CD14-positive monocyte (primary cell): ENCODE measurements around the gene CABYR. TPM values are rescaled to one million over a fixed set of nuclear protein-coding genes. Genes with fewer than 3 reads are reported as not detected.

ENCODE experiments used
- DNase-seq, 3 donors: peaks; one replicate each; pipeline ENCODE4 v3.0.0-alpha.2; 2011 to 2022
- H2AFZ ChIP-seq: 2 replicates; pipeline ENCODE4 v1.6.0; 2012; ENCODE audit warnings: mild to moderate bottlenecking, low read depth, low read length, inconsistent platforms; ENCODE audit not compliant: insufficient read depth, poor library complexity, severe bottlenecking
- H3K27ac ChIP-seq, 2 donors: 1 replicate in 1 of 2; 2 replicates in 1 of 2; pipeline ENCODE4 v1.5.1; 2012 to 2013; ENCODE audit warnings: low read length in 2 of 2, control low read depth in 1 of 2, inconsistent platforms in 1 of 2, low read depth in 1 of 2, mild to moderate bottlenecking in 1 of 2
- H3K27me3 ChIP-seq, 2 donors: one replicate each; pipeline versions ENCODE4 v1.6.0 to v1.6.1; 2011 to 2013; ENCODE audit warnings: low read length in 2 of 2; ENCODE audit not compliant: control insufficient read depth in 2 of 2, insufficient read depth in 2 of 2
- H3K36me3 ChIP-seq, 2 donors: replicated peaks in 1 of 2; 1 replicate in 1 of 2; 2 replicates in 1 of 2; pipeline versions ENCODE4 v1.5.1 to v1.6.1; 2012 to 2013; ENCODE audit warnings: low read length in 2 of 2, control low read depth in 1 of 2, inconsistent platforms in 1 of 2, mild to moderate bottlenecking in 1 of 2; ENCODE audit not compliant: insufficient read depth in 2 of 2, control insufficient read depth in 1 of 2
- H3K4me1 ChIP-seq, 2 donors: 1 replicate in 1 of 2; 2 replicates in 1 of 2; pipeline versions ENCODE4 v1.5.1 to v1.6.1; 2012 to 2013; ENCODE audit warnings: low read length in 2 of 2, control low read depth in 1 of 2, inconsistent platforms in 1 of 2, mild to moderate bottlenecking in 1 of 2, moderate library complexity in 1 of 2; ENCODE audit not compliant: insufficient read depth in 2 of 2, control insufficient read depth in 1 of 2
- H3K4me2 ChIP-seq: replicated peaks from 2 replicates; pipeline ENCODE3; 2012; ENCODE audit warnings: low read length, moderate library complexity, mild to moderate bottlenecking; ENCODE audit not compliant: poor library complexity, severe bottlenecking; ENCODE audit errors: extremely low read depth
- H3K4me3 ChIP-seq, 3 experiments: fragments of 200-600 bp in 1 of 3; sonication (generic) in 1 of 3; replicated peaks in 1 of 3; 1 replicate in 2 of 3; 2 replicates in 1 of 3; pipeline ENCODE4 v1.5.1; 2011 to 2013; ENCODE audit warnings: low read length in 3 of 3, mild to moderate bottlenecking in 3 of 3, control low read depth in 2 of 3, low read depth in 2 of 3, inconsistent platforms in 1 of 3, moderate library complexity in 1 of 3
- H3K79me2 ChIP-seq: 2 replicates; pipeline ENCODE4 v1.6.0; 2012; ENCODE audit warnings: mild to moderate bottlenecking, control low read depth, inconsistent platforms, low read length, moderate library complexity; ENCODE audit not compliant: insufficient read depth
- H3K9ac ChIP-seq: 2 replicates; pipeline ENCODE4 v1.6.0; 2017; ENCODE audit warnings: low read length, mild to moderate bottlenecking; ENCODE audit not compliant: insufficient read depth, poor library complexity, severe bottlenecking
- H3K9me3 ChIP-seq, 2 donors: replicated peaks in 1 of 2; 1 replicate in 1 of 2; 2 replicates in 1 of 2; pipeline versions ENCODE4 v1.5.1 to v1.6.1; 2012 to 2013; ENCODE audit warnings: low read length in 2 of 2, control low read depth in 1 of 2; ENCODE audit not compliant: control insufficient read depth in 1 of 2, insufficient read depth in 1 of 2
- H4K20me1 ChIP-seq: 2 replicates; pipeline ENCODE4 v1.6.0; 2012; ENCODE audit warnings: mild to moderate bottlenecking, low read length, control low read depth, moderate library complexity; ENCODE audit not compliant: insufficient read depth
- H3K27ac Mint-ChIP-seq, 7 donors: one replicate each; pipeline ENCODE4 v1.8.0; 2020; ENCODE audit warnings: mild to moderate bottlenecking in 7 of 7, mixed read lengths in 7 of 7, moderate library complexity in 6 of 7, inconsistent platforms in 2 of 7
- H3K27me3 Mint-ChIP-seq, 3 donors: one replicate each; pipeline ENCODE4 v1.8.0; 2021 to 2022; ENCODE audit warnings: low read depth in 3 of 3, mild to moderate bottlenecking in 3 of 3, mixed read lengths in 3 of 3, moderate library complexity in 3 of 3, inconsistent platforms in 1 of 3
- H3K36me3 Mint-ChIP-seq, 2 donors: one replicate each; pipeline ENCODE4 v1.8.0; 2020; ENCODE audit warnings: mixed read lengths in 2 of 2, inconsistent platforms in 1 of 2, mild to moderate bottlenecking in 1 of 2
- H3K4me1 Mint-ChIP-seq: one replicate; pipeline ENCODE4 v1.8.0; 2020; ENCODE audit warnings: mild to moderate bottlenecking, mixed read lengths
- H3K4me3 Mint-ChIP-seq, 2 donors: one replicate each; pipeline ENCODE4 v1.8.0; 2020; ENCODE audit warnings: mild to moderate bottlenecking in 2 of 2, mixed read lengths in 2 of 2, moderate library complexity in 1 of 2
- H3K9me3 Mint-ChIP-seq, 7 donors: one replicate each; pipeline ENCODE4 v1.8.0; 2020 to 2022; ENCODE audit warnings: mixed read lengths in 7 of 7, mild to moderate bottlenecking in 6 of 7, moderate library complexity in 6 of 7, inconsistent platforms in 2 of 7
- CTCF ChIP-seq: fragments of 200-600 bp; IDR thresholded peaks from one replicate; pipeline ENCODE4 v1.8.0; 2022; ENCODE audit warnings: antibody characterized with exemption, mild to moderate bottlenecking
- WGBS: methylation state at CpG from one replicate; pipeline ENCODE4 v1.1.5; 2013; ENCODE audit warnings: missing lambda C conversion rate; ENCODE audit not compliant: insufficient coverage; 5-methylcytosine and 5-hydroxymethylcytosine counted together
- intact Hi-C, 2 donors: fragments of 100-400 bp; cut with micrococcal nuclease; formaldehyde crosslinking; loops; one replicate each; pipeline versions ENCODE4 v1.15.0 to v1.15.1; 2023
- polyA plus RNA-seq, 3 donors: library from polyadenylated mRNA; depleted of rRNA in 1 of 3; unstranded in 2 of 3; stranded (reverse) in 1 of 3; fragments of 300-500 nt in 2 of 3; fragments of >200 nt in 1 of 3; fragmentation: Illumina TruSeq in 2 of 3; gene quantifications; 1 replicate in 2 of 3; 2 replicates in 1 of 3; pipeline ENCODE4 v1.2.3, GENCODE V29; 2012 to 2021

Gene CABYR
- polyA plus RNA-seq, 3 donors = 0.07 TPM; not detected in 2

DNA sequence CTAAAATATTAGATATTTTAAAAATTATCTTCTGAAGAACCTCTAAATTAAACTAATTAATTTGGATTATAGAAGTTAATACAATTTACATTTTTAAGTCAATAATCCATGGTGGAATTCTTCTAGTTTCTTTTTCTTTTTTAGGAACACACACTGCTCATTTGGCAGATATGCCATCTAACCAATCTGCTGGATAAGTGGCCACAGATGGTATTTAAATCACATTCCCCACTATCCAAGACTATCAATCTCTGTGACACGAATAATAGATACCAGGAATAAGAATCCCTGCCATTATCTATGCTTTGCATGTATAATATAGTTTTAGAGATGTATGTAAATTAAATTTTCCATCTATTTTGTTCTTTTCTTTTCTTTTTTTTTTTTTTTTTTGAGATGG lies 58.5 kb downstream of the CABYR start:
- Mint-ChIP-seq H3K4me3 (no peak overlapping the region), H3K4me1 (peaks cover 3% of the 10 kb centered on the region), H3K27ac (no peak overlapping the region), H3K27me3 (no peaks in the 10 kb centered on the region), H3K9me3 (no peaks in the 10 kb centered on the region), H3K36me3 (peaks cover 19 to 26% of the 10 kb centered on the region in 2 donors)
- Histone ChIP-seq H3K9ac (no peak overlapping the region), H3K79me2 (no peaks in the 10 kb centered on the region), H3K4me3 (no peak overlapping the region), H4K20me1 (no peaks in the 10 kb centered on the region), H3K4me1 (no peaks in the 10 kb centered on the region), H3K36me3 (peaks cover 0 to 10% of the 10 kb centered on the region in 2 donors), H2AFZ (no peak overlapping the region), H3K27ac (no peak overlapping the region), H3K9me3 (no peaks in the 10 kb centered on the region), H3K4me2 (no peak overlapping the region), H3K27me3 (no peaks in the 10 kb centered on the region)
- WGBS = no CpG with 5 or more reads among the region's 1 CpG
- no peak for DNase-seq
- no peak for TF ChIP-seq CTCF
- intact Hi-C loops = no loop called here

GRCh38 chr18:24198461-24198860 lies 59.6 kb downstream of the CABYR start:
- no peak overlapping the region for H3K27ac Mint-ChIP-seq
- no peak overlapping the region for H3K4me3 Mint-ChIP-seq
- no peak overlapping the region for H3K9ac ChIP-seq
- WGBS = 75% methylated on average over 8 of the region's 9 CpGs
- H3K9me3 Mint-ChIP-seq = no peaks in the 10 kb centered on the region
- H3K4me1 Mint-ChIP-seq = peaks cover 3% of the 10 kb centered on the region
- no peak overlapping the region for H2AFZ ChIP-seq
- no peaks in the 10 kb centered on the region for H3K79me2 ChIP-seq
- DNase-seq = no peak
- no peaks in the 10 kb centered on the region for H3K9me3 ChIP-seq
- no peak overlapping the region for H3K27ac ChIP-seq
- peaks cover 17 to 28% of the 10 kb centered on the region in 2 donors for H3K36me3 Mint-ChIP-seq
- H3K4me3 ChIP-seq = no peak overlapping the region
- H3K4me2 ChIP-seq = no peak overlapping the region
- intact Hi-C loops = no loop called here
- no peaks in the 10 kb centered on the region for H3K27me3 Mint-ChIP-seq
- H3K4me1 ChIP-seq = no peaks in the 10 kb centered on the region
- no peak for TF ChIP-seq CTCF
- H3K27me3 ChIP-seq = no peaks in the 10 kb centered on the region
- peaks cover 0 to 10% of the 10 kb centered on the region in 2 donors for H3K36me3 ChIP-seq
- no peaks in the 10 kb centered on the region for H4K20me1 ChIP-seq
